TTC549 (cell line): Measurements from ENCODE around the gene SCAMP5.

Experiments
- FAIRE-seq: peaks from 2 replicates; lab custom pipeline; 2012; peaks lifted over from hg19 to GRCh38; lab: Jason Lieb, UNC

The SCAMP5 gene

DNA sequence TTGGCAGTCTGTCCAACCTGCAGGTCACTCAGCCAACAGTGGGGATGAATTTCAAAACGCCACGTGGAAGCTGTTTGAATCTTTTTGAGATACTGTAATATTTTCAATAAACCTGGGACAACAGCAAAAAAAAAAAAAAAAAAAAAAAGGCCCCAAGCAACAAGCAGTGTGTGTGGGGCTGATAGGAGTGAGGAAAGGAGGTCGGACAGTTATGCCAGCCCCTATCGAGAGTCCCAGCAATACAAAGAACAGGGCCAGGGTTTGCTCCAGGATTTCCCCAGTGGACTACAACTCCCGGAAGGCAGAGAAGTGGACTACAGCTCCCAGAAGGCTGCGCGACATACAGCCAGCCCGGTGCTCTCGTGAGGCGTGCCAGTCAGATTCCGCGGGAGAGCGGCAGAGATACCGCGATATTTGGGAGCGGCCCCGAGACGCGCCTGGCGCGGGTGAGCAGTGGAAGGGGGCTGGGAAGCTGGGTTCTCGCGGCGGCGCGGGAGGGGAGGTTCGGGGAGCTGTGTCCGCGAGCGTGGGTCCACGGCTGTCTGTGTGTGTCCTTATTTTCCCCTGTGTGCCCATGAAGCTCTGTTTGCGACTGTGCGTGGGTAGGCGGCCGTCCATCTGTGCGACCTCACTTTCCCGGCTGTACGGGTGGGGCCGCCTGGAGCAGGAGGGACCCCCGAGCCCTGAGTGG lies 28.0 kb downstream of the SCAMP5 start, which contains the start of gene PPCDC:
Gene PPCDC, plus strand, starts transcription at position 410 of the 691 bp plus-strand sequence. CDS start 4,729 bp downstream, outside the sequence.
- peak; percentile 79 for FAIRE-seq

DNA sequence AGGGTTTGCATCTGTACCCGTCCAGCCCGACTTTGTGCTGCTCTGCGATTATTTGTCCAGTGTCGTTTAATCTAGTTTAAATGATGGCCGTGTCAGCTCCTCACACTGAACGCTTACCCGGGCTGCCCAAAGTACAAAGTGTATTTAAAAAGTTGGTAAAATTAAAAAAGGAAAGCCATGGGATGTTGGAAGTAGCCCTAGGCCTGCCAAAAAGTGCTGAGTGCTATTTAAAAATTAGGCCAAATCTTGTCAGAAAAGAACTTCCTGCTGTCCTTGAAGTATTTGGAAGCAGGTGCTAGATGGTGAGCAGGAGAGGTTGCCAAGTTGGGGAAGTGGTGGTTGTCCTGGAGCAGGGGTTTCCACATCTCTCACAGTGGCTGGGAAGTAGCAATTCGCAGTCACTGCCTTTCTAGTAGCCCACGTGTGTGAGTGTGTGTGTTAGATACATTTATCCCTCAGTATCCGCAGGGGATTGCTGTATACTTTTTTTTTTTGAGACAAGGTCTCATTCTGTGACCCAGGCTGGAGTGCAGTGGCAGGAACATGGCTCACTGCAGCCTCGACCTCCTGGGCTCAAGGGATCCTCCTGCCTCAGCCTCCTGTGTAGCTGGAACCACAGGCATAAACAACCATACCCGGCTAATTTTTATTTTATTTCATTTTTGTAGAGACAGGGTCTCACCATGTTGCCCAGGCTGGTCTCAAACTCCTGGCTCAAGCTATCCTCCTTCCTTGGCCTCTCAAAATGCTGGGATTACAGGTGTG lies 28.7 kb downstream of the SCAMP5 start:
- FAIRE-seq = no peak

DNA sequence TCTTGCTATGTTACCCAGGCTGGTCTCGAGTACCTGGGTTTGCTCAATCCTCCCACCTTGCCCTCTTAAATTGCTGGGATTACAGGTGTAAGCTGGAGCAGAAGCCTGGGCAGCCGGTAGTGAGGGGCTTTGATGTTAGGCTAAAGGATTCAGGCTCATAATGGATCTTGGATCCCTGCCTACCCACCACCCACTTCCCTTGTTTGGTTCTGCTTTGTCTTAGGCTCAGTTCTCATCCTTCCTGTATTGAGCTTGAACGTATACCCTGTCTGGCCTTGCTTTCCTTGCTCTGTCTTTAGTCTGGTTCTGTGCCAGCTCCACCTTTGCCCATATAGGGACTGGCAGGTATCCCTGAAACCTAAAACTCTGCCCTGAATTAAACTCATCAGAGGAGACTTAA lies 29.7 kb downstream of the SCAMP5 start:
- no peak for FAIRE-seq

DNA sequence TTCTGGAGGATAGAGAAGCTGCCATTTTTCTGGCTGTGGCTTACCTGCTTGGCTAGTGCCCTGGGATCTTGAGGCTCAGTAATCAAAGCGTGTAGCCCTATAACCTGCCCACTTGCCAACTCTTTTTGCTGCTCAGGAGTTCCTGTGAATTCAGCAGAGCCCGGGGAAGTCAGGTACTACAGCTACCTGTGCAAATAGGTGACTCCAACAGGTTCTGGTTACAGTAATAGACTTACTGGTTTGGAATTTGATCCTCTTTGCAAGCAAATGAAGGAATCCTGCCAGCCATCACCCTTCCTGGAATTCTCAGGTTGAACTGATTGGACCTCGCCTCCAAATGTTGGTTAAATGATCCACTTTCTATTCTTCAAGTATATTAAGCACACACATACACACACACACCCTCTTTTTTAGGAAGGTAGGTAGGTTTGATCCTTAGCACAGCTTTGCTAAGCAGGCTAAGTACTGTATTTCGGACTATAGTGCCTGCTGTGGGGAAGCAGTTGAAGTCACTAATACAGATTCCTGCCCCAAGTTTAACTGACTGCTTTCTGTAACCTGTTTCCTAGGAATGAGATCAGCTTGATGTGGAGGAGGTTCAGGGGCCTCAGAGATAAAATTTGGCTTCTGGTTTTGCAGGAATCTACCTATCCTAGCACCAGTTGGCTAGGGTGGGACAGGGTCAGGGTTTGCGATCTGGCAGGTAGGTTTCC lies 30.3 kb downstream of the SCAMP5 start:
- no peak for FAIRE-seq

- FAIRE-seq = no peak
Observed at GRCh38 chr15:75027551-75027950, 32.2 kb downstream of the SCAMP5 start.

DNA sequence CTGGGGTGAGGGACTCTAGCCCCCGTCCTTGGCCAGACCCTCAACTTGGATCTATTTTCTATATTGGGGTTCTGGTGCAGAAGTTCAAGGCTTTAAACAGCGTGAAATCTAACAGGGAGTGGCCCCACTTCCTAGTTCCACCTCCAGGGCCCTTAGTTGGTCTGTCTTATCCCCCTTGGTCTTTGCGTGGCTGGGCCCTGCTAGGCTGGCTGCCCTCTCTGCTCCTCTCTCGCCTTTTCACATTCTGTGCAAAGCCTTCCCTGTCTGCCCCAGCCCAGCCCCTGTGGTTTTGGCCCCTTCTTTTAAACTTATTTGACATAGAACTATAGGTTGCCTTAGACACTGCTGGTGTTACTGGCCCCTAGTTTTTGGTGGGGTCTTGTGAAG lies 33.6 kb downstream of the SCAMP5 start:
- no peak for FAIRE-seq

DNA sequence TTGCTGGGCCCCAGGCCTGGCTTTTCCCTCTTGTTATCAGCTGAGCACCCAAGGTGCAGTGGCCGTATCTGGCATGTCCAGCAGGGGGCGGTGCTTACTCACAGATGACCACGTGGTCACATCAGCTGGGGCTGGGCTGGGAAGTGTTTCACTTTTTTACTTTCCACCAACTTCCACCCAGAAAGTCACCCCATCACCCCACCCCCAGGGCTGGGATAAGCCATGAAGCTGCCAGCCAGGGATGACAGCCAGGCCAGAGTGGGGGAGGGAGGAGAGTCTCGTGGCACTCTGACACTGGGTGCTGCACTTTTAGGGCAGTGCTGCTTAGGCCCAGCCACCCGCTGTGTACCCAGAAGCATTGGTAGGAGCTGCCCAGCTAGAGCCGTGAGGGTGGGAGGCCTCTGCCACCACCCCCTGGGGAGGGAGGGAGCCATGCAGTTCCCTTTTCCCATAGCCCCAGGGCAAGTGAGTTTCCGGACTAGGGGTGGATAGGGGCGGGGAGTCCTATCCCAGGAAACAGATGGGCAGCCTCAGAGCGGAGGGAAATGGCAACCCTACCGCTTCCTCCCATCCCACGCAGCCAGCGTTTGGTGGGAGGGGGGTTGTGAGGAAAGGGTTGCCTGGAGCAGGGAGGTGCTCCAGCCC lies 34.1 kb downstream of the SCAMP5 start:
- FAIRE-seq = no peak

- FAIRE-seq = no peak
Observed at GRCh38 chr15:75030023-75030413, 34.7 kb downstream of the SCAMP5 start.

DNA sequence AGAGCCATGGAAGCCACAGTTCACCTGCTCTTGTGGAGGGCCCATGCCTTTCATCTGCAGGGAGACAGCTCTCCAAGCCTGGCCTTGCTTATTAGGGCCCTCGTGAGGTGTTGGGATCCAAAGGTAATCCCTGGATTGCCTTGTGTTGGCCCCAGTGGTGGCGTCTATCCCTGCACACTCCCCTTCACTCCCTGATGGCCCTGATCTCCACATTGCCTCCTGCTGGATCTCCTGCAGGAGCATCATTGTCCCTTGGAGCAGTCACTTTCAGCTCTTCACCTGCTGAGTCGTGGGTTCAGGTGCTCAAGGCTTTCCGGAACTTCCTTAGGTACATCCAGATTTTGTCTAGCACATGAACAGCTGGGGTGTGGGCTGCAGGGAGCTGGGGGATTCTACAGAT lies 35.1 kb downstream of the SCAMP5 start:
- FAIRE-seq = no peak

DNA sequence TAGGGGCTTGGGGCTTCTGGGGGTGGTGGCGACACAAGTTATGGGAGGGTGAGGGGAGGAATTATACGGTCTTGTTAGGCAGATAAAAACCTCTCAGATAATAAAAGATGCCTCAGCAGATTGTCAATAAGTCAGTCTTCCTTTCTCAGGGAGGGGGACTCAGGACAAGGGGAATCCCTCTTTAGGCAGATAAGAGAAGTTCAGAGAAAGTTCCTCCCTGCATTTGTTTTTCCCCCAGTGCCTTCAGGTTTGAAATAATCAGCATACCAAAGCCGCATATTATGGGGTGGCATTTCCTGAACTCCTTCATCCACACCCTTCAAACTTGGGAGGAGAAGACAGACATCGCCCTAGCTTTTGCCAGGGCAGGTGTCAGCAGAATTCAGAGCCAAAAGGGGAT lies 36.5 kb downstream of the SCAMP5 start:
- no peak for FAIRE-seq

GRCh38 chr15:75032395-75032794 lies 37.0 kb downstream of the SCAMP5 start:
- no peak for FAIRE-seq

- FAIRE-seq = no peak
Observed at GRCh38 chr15:75033809-75034208, 38.4 kb downstream of the SCAMP5 start.

DNA sequence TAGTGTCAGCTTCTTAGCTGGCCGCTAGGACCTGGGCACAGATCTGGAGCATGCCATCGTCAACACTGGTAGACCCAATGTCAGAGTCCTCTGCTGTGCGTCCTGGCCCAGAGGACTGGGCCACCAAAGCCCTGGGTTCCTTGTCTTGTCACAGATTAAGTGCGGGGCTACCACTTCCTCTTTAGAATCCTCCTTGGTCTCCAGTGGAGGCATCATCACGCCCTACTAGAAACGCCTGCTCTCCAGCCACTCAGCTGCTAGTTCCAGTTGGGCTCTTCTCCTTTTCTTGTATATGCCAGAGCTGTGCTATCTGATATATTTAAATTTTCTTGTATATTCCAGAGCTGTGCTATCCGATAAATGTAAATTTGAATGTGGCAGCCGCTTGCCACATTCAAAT lies 39.3 kb downstream of the SCAMP5 start:
- no peak for FAIRE-seq

- no peak for FAIRE-seq
Observed at GRCh38 chr15:75036212-75036616, 40.9 kb downstream of the SCAMP5 start.

DNA sequence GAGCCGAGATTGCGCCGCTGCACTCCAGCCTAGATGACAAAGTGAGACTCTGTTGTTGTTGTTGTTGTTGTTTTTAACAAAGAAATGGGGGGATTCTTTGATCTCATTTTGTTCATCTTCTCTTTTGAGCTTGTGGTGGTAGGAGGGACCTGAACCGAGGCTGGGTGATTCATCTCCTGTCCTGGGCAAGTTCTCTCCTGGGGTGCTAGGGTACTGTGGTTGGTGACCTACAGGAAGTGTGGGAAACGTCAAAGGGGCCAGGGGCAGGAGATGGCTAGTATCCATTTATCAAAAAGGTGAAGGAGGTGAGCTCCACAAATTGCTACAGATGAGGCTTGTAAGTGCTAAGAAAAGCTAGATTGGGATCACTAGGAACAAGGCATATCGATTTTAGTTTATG lies 42.3 kb downstream of the SCAMP5 start:
- no peak for FAIRE-seq

GRCh38 chr15:75038231-75038630 lies 42.9 kb downstream of the SCAMP5 start:
- FAIRE-seq = no peak

- FAIRE-seq = no peak
Observed at GRCh38 chr15:75042730-75043508, 47.6 kb downstream of the SCAMP5 start.

DNA sequence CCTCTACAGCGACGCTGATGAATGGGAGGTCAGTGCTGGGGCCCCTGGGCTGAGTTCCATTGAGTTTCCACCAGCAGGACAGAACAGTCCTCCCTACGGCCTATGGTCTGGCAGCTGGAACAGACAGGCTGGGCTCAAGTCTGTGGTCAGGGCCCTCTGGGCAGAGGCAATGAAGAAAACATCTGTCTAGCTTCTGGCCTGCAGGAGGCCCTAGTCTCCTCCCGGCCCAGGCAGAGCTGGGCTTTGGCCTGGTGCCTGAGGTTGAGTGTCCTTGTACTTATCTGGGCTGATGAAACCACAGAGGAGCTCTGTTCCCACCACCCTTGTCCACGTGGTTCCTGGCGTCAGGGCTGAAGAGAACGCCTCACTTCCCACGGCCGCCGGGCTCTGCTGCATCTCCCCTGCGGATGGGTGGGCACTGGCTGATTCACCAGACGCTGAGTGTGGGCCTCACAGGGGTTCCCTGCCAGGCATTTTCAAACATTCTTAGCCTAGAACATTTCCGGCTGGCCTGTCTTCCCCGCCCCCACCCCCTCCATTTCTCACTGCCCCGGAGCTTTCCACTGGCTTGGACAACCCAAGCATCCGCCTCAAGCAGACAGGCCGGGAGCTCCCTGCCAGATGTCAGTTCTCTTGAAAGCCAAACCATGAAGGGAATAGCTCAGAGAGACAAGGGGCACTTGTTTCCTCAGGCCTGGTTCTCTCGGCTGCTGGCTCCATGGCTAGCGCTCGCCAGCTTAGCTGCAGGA lies 48.3 kb downstream of the SCAMP5 start:
- FAIRE-seq = no peak

GRCh38 chr15:75044258-75044878 lies 49.0 kb downstream of the SCAMP5 start:
- FAIRE-seq = no peak

DNA sequence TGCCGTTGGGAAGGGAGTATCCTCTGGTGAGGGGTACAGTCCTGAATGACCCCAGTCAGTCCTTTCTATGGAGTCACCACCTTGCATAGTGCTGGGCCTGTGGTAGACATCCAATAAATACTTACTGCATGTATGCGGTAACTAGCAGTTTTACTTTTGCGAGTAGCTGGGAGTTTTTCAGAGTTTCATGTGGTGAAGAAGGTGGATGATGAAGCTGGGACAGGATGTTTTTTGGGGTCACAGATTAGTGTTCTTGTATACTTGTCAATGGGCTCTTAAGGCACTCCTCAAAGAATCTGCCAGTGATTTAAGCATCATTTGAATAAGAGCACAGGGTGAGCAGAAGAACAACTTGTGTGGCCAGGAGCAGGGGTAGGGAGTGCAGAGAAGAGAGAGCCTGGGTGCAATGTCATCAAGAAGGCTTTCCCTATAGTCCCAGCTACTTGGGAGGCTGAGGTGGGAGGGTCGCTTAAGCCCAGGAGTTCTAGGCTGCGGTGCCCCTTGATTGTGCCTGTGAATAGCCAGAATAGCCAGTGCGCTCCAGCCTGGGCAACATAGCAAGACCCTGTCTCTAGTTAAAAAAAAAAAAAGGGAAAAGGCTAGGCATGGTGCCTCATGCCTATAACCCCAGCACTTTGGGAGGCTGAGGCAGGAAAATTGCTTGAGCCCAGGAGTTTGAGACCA lies 50.1 kb downstream of the SCAMP5 start:
- no peak for FAIRE-seq
